Stimulated activated CD8-positive, alpha-beta memory T cell treated with anti-CD3 and anti-CD28 coated beads, Interleukin-12 subunit alpha, Interleukin-12 subunit beta, amount 100 ng/mL, for 1 hour (primary cell): ENCODE measurements around the gene SLFN11.
"Not testable (repeated sequence)": the region's sequence is repeated elsewhere in the genome, so short reads cannot be mapped to it uniquely, and the experiment has no call there.

ENCODE experiments used
- DNase-seq: peaks from one replicate; pipeline ENCODE4 v3.0.0-alpha.2; 2020; ENCODE audit warnings: low read depth

Gene SLFN11

DNA sequence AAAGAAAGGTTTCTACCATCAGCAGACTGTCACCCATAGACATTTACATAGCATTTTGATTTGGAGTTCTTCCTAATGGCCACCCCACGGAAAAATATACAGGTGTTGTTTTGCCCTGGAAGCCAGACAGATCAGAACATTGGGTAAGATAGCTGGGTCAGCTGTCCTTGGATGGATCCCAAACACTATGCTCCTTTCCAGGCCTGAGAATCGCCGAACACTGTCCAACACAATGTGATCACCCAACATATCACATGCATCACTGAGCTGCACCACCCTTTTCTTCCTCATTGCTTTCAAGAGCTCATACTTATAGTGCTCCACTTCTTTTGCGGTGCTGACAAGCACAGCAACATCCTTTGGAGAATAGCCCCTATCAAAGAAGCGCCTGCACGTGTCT is 21.1 kb downstream of the SLFN11 start:
- DNase-seq, result no peak

DNA sequence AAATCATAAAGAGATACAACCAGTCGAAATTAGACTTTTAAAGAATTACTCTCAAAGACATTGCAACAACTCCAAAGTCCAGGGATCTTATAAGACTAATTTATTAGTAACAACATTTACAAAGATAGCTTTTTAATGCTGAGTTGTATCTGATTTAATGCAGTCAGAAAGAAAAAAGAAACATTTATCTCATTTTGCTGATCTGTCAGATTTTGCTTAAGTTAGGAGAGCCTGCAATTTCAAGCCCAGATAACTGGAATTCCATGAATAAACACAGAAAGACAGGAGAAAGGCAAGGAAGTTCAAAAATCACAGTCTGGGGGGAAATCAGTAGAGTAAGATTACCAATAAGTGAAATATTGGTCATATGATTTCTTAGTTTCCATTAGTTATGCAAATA is 22.9 kb downstream of the SLFN11 start:
- no peak for DNase-seq

GRCh38 chr17:35345926-35346771 is 27.3 kb downstream of the SLFN11 start:
- DNase-seq, result no peak

DNA sequence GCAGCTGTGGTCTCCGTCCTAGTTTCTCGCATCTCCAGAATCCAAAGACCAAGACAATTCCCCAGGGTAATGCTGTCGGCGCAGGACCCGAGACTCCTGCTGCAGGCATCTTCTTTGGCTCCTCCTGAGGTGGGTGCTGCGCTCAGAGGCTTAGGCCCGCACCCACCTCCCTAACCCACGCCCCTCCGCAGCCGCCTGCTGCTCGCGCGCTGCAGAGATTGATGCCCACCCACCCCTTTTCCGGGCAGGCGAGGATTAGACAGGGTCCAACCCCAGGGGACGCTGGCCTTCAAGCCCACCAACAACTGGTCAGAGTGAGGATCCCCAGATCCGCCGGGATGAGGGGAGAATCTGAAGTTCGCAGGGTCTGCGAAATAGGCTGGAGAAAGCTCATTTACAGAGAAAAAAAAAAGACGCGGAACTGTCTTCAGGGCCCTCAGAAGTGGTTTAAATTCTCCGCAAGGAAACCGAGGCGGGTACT is 27.9 kb downstream of the SLFN11 start:
- DNase-seq, result no peak

DNA sequence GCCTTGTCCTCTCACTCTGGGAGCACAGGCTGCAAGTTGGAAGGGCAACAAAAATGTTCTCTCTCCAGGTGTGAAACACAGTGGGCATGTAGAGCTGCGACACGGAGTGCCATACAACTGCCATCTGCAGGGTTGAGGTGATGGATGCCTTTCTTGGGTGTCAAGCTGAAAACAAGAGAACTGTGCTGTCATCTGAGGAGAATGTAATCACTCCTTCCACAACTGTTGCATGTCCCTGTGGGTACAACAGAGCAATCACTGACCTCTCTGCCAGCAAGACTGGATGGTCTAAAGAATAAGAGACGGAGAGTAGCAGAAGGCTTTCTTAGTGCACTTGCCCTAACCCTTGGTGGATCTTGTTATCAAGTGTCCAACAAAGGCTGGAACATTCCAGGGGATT is 29.2 kb downstream of the SLFN11 start:
- DNase-seq, result no peak

GRCh38 chr17:35342276-35342675 is 31.1 kb downstream of the SLFN11 start:
- no peak for DNase-seq

DNA sequence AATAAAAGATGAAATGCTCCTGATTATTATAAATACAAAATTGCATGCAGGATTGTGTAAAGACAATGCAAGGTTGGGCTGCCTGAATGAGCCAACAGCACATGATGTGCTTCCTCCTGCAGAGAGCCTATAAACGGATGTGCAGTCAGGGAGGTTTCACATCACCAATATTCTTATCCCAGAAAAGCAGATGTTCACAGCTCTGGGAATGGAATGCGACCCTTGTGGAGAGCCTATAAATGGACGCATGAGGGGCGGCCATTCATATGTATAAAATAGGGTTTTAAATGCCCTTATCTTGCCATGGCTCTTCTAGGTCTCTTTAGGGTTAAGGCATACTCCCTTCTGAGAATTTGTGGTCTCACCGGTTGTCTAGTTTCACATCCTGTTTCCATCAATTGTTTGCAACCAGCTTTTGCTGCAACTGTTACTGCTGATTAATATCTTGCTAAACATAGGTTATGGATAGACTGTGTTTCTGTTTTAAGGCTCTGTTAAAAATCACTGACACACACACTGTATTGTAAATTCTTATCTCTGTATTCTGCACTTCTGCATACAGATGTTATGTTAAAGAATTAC is 31.9 kb downstream of the SLFN11 start:
- DNase-seq, result no peak

DNA sequence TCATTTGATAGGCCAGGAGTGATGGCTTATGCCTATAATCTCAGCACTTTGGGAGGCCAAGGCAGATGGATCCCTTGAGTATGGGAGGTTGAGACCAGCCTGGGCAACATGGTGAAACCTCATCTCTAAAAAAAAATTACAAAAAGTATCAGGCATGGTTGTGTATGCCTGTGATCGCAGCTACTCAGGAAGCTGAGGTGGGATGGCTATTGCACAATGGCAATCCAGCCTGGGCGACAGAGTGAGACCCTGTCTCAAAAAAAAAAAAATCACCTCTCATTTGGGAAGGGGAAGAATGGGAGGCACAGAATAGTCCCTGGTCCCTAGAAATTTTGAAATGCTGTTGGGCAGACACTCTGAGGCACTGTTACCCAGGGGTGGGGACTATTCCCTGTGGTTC is 35.2 kb downstream of the SLFN11 start:
- no peak for DNase-seq

- DNase-seq, result no peak
Measured at GRCh38 chr17:35337364-35337763, 36.1 kb downstream of the SLFN11 start.

GRCh38 chr17:35333578-35333977 is 39.8 kb downstream of the SLFN11 start:
- DNase-seq, result not testable (repeated sequence)

GRCh38 chr17:35322749-35323148 is 50.7 kb downstream of the SLFN11 start:
- no peak for DNase-seq

GRCh38 chr17:35315971-35316370 is 57.5 kb downstream of the SLFN11 start:
- no peak for DNase-seq

- no peak for DNase-seq
Measured at GRCh38 chr17:35315283-35315682, 58.1 kb downstream of the SLFN11 start.

- no peak for DNase-seq
Measured at GRCh38 chr17:35314415-35315216, 58.8 kb downstream of the SLFN11 start.

DNA sequence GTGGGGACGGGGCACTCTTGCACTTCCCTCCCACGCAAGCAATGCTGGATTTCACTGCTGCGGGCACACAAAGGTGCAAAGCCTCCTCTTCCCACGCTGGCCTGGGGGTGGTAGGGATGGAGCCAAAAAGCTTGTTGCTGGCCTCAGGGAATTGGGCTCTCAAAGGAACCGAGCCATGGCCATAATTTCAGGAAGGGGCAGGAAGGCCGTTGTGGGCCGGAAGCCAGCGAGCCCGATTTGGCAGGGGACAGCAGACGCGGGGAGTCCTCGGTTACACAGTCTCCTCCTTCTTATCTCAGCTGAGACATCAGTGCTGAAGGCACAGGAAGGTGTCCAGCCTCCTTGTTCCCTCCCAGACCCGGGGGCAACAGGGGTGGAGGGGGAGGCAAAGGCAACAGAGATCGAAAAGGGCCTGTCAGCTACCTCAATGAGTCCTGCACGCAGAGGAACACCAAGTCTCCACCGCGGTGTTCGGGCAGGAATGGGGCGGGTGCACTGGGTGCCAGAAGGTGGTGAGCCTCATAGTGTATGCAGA is 59.5 kb downstream of the SLFN11 start:
- DNase-seq, result no peak

- DNase-seq, result peak; percentile 77
Measured at GRCh38 chr17:35312790-35313711, 60.4 kb downstream of the SLFN11 start.

DNA sequence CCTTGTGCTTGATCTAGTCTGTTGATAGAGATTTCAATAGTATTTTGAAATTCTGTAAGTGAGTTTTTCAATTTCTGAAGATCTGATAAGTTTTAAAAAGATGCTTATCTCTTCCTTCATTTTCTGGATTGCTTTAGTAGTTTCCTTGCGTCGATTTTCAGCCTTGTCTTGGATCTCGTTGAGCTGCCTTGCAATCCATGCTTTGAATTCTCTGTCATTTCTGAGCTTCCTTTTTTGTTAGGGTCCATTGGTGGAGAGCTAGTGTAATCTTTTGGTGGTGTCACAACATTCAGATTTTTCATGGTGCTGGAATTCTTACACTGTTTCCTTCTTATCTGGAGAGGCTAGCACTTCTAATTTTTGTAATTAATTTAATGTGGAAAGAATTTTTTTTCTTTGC is 61.1 kb downstream of the SLFN11 start:
- DNase-seq, result no peak

DNA sequence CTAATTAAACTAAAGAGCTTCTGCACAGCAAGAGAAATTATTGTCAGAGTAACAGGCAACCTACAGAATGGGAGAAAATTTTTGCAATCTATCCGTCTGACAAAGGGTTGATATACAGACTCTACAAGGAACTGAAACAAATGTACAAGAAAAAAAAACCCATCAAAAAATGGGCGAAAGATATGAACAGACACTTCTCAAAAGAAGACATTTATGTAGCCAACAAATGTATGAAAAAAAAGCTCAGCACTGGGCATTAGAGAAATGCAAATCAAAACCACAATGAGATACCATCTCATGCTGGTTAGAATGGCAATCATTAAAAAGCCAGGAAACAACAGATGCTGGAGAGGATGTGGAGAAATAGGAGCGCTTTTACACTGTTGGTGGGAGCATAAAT is 64.1 kb downstream of the SLFN11 start:
- not testable (repeated sequence) for DNase-seq
